HG03159 (cell line): ENCODE data around the gene ZFP14.
"Not testable (repeated sequence)": the region's sequence is repeated elsewhere in the genome, so short reads cannot be mapped to it uniquely, and the experiment has no call there.

Experiments
- ATAC-seq: cut with Tn5 transposase; IDR thresholded peaks from one replicate; pipeline ENCODE4 v1.9.1; 2021; ENCODE audit warnings: mild to moderate bottlenecking, moderate library complexity; ENCODE audit not compliant: unreplicated experiment

The ZFP14 gene

DNA sequence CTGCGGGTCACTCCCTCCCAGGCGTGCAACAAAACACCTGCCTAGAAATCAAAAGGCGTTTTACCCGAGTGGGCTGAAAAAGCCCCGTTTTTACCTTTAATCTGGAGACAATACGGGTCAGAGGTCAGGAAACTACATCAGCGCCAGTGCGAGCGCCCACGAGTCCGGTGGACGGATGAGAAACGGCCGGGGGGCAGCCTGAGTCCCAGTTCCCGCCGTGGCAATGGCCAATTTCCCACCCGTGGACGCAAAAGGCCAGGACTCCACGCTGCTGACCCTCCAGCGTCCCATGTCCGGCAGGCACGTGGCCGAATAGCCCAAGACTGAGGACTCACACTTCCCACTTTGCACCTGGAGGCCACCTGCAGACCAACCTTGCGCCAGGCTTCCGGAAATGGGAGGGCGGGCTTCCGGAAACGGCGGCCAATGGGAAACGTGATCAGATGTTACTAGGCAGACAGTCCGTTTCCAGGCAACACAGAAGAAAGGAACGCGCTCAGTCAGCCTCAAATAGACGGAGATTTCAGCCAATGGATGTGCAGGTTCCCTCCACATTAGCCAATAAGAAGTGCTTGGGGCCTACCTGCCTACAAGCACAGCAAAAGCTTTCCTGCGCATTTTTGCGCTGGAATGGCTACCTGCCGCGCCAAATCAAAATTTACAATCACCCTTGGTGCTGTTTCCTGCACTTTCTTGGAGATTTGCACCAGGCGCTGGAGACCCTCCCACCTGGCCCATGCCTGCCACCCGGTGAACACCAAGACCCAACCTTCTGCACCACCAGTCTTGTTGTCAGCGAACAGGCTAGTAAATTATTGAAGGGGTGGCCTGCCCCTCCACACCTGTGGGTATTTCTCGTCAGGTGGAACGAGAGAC, 47.4 kb downstream of the ZFP14 start:
- ATAC-seq: no peak

DNA sequence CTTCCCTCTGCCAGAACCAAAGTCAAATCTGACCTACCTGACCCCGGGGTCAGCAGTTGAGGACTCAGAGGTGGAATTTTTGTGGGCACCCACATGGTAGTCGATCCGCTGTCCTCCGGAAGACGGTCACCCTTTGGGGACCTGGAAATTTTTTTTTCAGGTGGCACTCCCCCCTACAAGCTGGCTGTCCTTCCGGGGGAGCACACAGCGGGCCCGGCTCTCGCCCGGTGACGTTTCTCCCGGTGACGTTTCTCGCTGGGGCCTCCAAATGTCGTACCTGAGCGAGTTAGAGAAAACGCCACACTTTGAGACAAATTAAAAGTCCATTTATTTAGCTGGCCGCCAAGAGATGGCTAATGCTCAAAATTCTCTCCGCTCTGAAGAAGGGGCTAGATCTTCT, 48.8 kb downstream of the ZFP14 start:
- ATAC-seq: no peak

DNA sequence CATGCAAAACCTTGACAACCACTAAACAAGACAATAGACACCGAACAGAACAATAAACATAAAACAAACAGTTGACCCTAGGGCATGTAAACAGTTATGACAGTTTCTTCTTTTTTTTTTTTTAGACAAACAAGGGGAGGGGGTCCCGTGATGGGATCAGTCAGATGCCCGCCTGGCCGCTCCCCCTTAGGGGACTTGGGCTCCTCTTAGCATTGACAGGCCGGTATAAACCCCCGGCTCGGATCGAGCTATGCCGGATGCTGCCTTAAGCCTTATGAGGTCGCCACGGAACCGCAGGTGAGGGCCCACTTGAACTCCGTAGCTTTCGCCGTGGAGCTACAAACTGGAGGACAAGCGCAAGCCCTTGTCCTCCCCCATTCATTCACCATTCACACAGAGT, 49.5 kb downstream of the ZFP14 start:
- not testable (repeated sequence) for ATAC-seq

DNA sequence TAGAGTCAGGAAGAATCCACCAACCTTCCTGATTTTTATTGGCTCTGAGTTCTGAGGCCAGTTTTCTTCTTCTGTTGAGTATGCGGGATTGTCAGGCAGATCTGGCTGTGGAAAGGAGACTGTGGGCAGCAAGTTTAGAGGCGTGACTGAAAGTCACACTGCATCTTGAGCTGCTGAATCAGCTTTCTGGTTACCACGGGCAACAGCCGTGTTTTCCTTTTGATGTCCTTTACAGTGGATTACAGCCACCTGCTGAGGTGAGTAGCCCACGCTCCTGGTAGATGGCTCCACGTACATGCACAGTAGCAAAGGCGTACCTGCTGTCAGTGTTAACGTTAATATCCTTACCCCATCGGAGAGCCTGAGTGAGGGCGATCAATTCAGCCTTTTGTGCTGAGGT, 52.4 kb downstream of the ZFP14 start:
- ATAC-seq: not testable (repeated sequence)

DNA sequence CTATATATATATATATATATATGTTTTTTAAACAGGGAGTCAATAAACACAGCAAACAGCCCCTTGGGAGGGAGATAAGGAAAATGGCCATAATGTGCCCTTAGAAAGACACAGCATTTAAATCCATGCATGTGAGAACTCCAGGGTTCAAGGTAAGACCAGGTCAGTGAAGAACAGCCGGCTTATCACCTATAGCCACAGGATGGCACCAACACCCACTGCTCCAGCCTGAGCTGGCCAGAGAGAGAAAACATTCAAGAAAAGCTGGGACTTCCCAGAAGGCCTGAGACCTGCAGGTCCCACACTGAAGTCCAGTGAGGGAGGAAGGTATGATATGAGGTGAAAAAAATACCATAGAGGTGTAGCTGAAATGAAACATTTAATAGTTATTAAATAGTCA, 63.8 kb downstream of the ZFP14 start:
- not testable (repeated sequence) for ATAC-seq

DNA sequence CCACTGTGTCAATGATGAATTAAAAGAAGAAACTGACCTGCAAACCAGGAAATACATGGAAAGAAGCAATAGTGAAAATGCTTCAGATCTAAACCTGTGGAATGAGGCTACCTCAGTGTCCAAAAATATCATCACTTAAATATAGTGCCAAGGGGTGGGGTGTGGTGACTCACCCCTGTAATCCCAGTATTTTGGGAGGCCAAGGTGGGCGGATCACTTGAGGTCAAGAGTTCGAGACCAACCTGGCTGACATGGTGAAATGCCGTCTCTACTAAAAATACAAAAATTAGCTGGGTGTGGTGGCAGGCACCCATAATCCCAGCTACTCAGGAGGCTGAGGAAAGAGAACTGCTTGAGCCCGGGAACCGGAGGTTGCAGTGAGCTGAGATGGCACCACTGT, 64.9 kb downstream of the ZFP14 start:
- ATAC-seq: not testable (repeated sequence)

DNA sequence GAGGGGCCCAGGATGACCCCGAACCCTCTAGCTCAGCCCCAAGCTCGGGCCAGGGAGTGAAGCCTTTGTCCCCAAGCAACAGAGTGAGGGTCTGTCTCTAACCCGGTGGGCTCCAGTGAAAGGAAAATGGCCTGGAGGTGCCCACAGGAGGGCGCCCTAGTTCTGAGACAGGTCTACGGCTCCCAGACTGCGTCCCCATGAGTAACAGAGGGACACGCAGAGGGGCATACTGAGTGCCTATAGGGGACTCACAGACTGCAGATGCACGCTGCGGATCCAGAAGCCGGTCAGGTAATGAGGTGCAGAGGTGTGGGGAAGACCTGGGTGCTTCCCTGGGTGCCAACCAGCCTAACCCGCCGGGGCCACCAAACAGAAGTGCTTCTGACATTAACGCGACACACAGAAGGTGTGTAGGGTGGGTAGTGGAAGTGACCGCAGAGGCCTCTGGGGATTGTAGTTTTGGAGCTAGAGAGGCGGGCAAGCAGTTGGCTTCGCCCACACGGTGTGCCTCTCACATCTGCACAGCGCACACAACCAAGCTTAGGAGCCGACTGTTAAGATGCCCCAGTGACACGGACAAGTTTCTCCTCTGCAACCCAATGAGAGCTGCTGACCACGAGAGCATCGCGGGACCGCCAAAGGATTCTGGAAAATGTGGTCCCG, 67.8 kb downstream of the ZFP14 start:
- not testable (repeated sequence) for ATAC-seq

DNA sequence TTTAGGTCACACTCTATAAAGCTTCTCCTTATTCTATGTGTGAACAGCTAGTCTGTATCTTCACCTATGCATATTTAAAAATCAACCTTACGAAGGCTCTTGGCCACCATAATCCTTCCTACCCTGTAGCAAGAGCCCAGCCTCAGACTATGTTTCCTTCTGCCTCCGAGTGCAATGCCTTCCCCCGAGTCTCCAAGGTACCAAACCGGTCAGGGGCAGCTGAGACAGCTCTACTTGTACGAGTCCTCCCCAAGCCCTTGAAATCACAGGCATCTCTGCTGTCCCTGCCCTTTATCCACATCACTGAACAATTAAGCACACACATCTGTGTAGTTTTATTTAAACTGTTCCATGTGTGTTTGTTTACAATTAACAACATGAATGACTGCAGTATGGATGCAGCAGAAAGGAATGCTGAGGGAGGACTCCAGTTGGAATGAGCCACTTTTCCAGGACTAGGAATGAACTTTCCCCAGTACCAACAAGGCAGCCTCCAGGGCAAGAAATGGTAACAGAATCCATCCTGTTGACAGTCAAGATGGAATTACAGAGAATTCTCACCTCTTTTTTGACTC, 68.5 kb downstream of the ZFP14 start:
- ATAC-seq: not testable (repeated sequence)

DNA sequence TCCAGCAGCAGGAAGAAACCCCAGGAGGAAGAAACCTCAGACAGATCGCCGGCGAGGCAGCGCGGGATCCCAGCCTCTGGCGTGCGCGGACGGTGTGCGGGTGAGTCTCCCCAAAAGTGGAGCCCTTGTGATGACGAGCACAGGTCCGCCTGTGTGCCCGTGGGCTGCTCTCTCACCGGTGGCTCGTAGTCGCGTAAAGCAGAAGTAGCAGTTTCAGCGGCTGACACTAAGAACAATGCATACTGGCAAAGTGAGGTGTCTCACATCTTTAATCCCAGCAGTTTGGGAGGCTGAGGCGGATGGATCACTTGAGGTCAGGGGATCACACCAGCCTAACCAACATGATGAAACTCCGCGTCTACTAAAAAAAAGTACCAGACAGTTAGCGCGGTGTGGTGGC, 69.2 kb downstream of the ZFP14 start:
- ATAC-seq: not testable (repeated sequence)

DNA sequence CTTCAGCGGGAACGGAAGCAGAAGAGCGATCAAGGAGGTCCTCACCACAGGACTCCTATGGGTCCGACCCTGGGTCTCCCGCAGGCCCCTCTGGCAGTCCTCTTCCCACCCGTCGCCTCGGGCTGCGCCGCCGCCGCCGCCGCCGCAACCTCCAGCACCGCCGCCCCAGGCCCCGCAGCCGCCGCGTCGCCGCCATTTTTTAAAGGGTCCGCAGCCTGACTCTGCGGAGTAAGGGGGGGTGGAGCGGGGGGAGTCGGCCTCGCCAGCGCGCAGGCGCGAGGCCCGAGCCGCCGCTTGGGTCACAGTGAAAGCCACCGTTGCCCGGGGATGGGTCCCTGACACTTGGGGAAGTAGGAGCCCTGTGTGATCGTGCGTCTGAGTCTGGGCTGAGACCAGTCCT, 69.7 kb downstream of the ZFP14 start:
- ATAC-seq: not testable (repeated sequence)

DNA sequence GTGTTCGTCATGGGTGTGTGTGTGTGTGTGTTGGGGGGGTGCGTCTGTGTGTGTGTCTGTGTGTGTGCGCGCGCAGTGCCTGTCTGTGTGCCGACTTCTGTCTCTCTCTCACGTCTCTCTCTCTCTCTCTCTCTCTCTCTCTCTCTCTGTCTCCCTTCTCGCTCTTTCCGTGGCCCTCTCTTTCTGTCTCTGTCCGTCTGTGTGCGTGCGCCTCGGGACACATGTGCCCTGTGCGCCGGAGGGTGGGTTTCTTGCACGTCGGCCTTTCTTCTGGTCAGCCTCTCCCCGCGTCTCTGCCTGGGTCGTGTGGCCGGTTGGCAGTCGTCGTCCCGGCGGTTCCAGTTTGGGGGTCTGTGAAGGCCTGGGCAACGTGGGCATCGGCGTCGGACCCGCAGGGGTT, 86.7 kb downstream of the ZFP14 start:
- ATAC-seq: not testable (repeated sequence)
